T-helper 22 cell (primary cell): ENCODE results near the gene SSBP1.
"Not testable (repeated sequence)": the region's sequence is repeated elsewhere in the genome, so short reads cannot be mapped to it uniquely, and the experiment has no call there.

Experiments
- DNase-seq: peaks from one replicate; pipeline ENCODE4 v3.0.0-alpha.2; 2020; ENCODE audit warnings: low read depth

Gene SSBP1

DNA sequence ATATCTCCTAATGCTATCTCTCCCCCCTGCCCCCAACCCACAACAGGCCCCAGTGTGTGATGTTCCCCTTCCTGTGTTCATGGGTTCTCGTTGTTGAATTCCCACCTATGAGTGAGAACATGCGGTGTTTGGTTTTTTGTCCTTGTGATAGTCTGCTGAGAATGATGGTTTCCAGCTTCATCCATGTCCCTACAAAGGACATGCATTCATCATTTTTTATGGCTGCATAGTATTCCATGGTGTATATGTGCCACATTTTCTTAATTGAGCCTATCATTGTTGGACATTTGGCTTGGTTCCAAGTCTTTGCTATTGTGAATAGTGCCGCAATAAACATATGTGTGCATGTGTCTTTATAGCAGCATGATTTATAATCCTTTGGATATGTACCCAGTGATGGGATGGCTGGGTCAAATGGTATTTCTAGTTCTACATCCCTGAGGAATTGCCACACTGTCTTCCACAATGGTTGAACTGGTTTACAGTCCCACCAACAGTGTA lies 32.0 kb downstream of the SSBP1 start:
- not testable (repeated sequence) for DNase-seq

DNA sequence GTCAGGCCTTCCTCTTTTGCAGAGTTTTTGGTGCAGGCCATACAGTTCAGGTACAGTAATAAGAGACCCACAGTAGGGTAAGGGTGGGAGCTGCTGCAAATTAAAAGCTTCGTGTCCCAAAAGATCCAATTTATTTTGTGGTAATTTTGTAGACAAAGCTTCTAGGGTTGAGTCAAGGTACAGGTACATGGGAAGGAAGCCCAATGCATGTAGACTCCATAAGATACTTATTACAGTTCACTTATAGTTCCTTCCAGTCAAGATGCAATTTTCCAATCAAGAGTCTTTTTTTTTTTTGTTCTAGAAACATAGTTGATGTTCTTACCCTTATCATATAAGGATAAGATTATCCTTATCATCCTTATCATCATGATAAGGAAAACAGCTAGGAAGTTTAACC lies 38.2 kb downstream of the SSBP1 start, which contains the start of gene TAS2R4:
TAS2R4 (plus strand) TSS at position 301 of the 400 bp plus-strand sequence. CDS start 1,815 bp downstream, outside the sequence.
- no peak for DNase-seq

DNA sequence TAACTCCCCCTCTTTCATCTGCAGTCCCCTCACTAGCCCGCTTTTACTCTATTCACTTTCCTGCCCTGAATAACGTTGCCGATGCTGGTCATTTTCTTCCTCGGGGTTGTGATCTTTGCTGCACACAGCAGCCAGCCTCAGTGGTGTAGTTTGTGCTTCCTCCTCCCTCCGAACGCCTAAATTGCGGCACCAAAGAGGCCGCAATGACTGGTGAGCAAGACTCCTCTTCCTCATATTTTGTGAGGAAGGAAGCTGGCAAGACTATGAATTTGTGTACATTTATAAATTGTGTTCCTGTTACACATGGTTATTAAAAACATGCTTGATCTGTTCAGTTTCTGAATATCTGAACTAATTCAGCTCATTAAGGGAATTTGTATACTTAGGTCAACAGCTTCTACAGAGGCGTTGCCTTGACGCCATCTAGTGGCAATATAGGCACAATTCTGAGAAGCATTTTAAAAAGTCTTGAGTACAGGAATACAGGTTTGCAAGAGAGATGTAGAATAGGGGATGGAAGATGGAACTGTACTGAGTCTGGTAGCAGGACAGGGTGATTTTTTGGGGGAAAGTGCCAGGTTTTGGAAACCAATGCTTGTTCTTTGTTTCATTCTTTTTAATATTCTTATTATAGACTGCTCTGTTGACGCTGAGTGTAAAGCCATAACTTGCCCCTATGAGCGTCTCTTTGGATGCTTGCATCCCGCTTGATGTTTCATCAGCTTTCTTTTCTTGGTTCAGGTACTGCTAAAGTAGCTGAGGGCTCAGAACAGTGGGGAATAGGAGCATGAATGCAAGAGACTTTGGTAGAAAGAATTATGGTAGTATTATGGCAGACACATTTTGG lies 47.8 kb downstream of the SSBP1 start:
- DNase-seq: no peak

DNA sequence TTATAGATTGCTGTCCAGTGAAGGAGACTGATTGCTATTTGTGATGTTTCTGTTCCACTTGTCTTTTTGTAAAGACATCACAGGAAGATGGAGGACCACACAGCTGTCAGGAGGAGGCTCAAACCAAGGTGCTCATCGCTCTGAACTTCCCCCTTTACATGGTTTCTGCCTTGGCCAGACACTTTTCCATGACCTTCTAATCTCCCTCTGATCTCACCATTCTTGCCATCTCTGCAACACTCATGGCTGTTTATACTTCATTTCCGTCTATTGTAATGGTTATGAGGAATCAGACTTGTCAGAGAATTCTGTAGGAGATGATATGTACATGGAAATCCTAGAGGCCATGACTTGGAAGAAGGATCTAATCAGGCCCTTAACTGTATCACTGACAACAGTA lies 50.1 kb downstream of the SSBP1 start:
- no peak for DNase-seq

DNA sequence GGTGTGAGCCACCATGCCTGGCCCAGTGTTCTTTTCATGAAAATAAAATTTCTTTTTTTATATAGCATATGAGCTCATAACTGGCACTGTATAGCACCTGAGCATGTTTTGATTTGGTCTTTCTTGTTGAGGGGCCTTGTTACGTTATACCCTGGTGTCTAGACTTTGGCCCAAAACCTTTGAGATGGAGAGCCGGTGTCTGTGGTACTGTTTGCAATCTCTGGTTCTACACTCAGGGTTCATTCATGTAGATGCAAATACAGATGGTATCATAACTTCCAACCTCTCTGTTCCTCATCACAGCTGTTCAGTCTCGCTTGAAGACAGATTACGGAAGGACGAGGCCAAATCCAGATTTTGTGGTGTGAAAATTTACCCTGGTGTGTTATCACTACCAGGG lies 51.8 kb downstream of the SSBP1 start, which contains the start of gene TAS2R5:
TAS2R5 (plus strand) TSS at position 301 of the 400 bp plus-strand sequence. CDS start 145 bp downstream, outside the sequence.
- DNase-seq: no peak

DNA sequence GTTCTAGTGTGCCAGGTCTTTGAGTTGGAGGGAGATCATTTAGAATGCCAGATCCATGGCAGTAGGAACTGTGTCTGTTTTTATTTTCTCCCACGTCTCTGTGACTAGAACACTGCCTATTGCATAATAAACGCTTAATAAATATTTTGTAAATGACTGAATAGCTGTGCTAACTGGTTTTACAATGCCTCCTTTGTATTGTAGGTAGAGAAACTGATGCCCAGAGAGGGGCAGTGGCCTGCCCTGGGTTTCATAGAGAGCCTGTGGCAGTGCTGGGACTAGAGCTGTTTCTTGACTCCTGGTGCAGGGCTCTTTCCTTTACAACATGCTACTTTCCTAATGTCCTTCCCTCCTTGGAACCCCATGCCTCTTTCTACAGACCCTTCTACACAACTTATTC lies 54.4 kb downstream of the SSBP1 start:
- no peak for DNase-seq
